Ishikawa (cell line): ENCODE results near the gene CRTC1.

Experiments
- CEBPB ChIP-seq: IDR thresholded peaks from 2 replicates; pipeline ENCODE4 v1.6.1; 2012
- CREB1 ChIP-seq: IDR thresholded peaks from 2 replicates; pipeline ENCODE4 v1.6.1; 2012; ENCODE audit warnings: low read depth
- EGR1 ChIP-seq: IDR thresholded peaks from 2 replicates; pipeline ENCODE4 v1.6.1; 2012
- EP300 ChIP-seq: IDR thresholded peaks from 2 replicates; pipeline ENCODE4 v1.6.1; 2012; ENCODE audit warnings: borderline replicate concordance
- FOXM1 ChIP-seq: IDR thresholded peaks from 2 replicates; pipeline ENCODE4 v1.6.1; 2012; ENCODE audit warnings: low read depth, borderline replicate concordance
- MAX ChIP-seq: IDR thresholded peaks from 2 replicates; pipeline ENCODE4 v1.6.1; 2012
- NFIC ChIP-seq: IDR thresholded peaks from 2 replicates; pipeline ENCODE4 v1.6.1; 2012
- RAD21 ChIP-seq: IDR thresholded peaks from 2 replicates; pipeline ENCODE4 v1.6.1; 2012; ENCODE audit warnings: low read depth
- REST ChIP-seq: IDR thresholded peaks from 2 replicates; pipeline ENCODE4 v1.6.1; 2012; ENCODE audit warnings: low read depth, mild to moderate bottlenecking
- TAF1 ChIP-seq: IDR thresholded peaks from 2 replicates; pipeline ENCODE4 v1.6.1; 2012; ENCODE audit warnings: low read depth, mild to moderate bottlenecking
- TCF12 ChIP-seq: IDR thresholded peaks from 2 replicates; pipeline ENCODE4 v1.6.1; 2012; ENCODE audit warnings: low read depth
- TEAD4 ChIP-seq: IDR thresholded peaks from 2 replicates; pipeline ENCODE4 v1.6.1; 2012
- USF1 ChIP-seq: IDR thresholded peaks from 2 replicates; pipeline ENCODE4 v1.6.1; 2012
- YY1 ChIP-seq: IDR thresholded peaks from 2 replicates; pipeline ENCODE4 v1.6.1; 2012; ENCODE audit warnings: low read depth
- ZBTB7A ChIP-seq: IDR thresholded peaks from 2 replicates; pipeline ENCODE4 v1.6.1; 2012; ENCODE audit warnings: low read depth

The CRTC1 gene

GRCh38 chr19:18658366-18658855 is 25.1 kb upstream of the CRTC1 start:
- TF ChIP-seq CREB1 = no peak
- no peak for TF ChIP-seq TCF12
- TF ChIP-seq EGR1 = no peak
- TF ChIP-seq EP300 = no peak
- no peak for TF ChIP-seq CEBPB
- no peak for TF ChIP-seq REST
- TF ChIP-seq NFIC = no peak

- TF ChIP-seq RAD21 (no peak), FOXM1 (no peak), NFIC (no peak), EP300 (no peak), CEBPB (no peak), EGR1 (no peak), USF1 (no peak), ZBTB7A (no peak), MAX (no peak)
Measured at GRCh38 chr19:18659281-18660050, 24.0 kb upstream of the CRTC1 start.

- TF ChIP-seq USF1 (no peak), TEAD4 (no peak), RAD21 (no peak), ZBTB7A (no peak), EP300 (no peak), REST (no peak), CREB1 (no peak)
Measured at GRCh38 chr19:18660051-18660910, 23.2 kb upstream of the CRTC1 start.

GRCh38 chr19:18660939-18661670 is 22.4 kb upstream of the CRTC1 start:
- TF ChIP-seq FOXM1 (no peak), ZBTB7A (no peak), YY1 (no peak), RAD21 (no peak), CEBPB (no peak), EP300 (no peak), TCF12 (no peak), CREB1 (no peak), EGR1 (no peak), TAF1 (no peak), USF1 (no peak), NFIC (no peak), REST (no peak)
